Osteocyte (in vitro differentiated cells): Measurements from ENCODE around the gene TTC28. TPM values are rescaled to one million over a fixed set of nuclear protein-coding genes. Genes with fewer than 3 reads are reported as not detected.

Source experiments
- DNase-seq: peaks from one replicate; pipeline ENCODE4 v3.0.0; 2021; ENCODE audit warnings: mixed read lengths; ENCODE audit not compliant: unreplicated experiment; ENCODE audit errors: extremely low spot score
- H3K27ac Mint-ChIP-seq: one replicate; pipeline ENCODE4 v1.8.0; 2021; ENCODE audit warnings: mild to moderate bottlenecking, mixed read lengths; ENCODE audit not compliant: unreplicated experiment
- H3K27me3 Mint-ChIP-seq: one replicate; pipeline ENCODE4 v1.8.0; 2021; ENCODE audit warnings: mixed read lengths; ENCODE audit not compliant: unreplicated experiment
- H3K36me3 Mint-ChIP-seq: one replicate; pipeline ENCODE4 v1.8.0; 2021; ENCODE audit warnings: mixed read lengths; ENCODE audit not compliant: unreplicated experiment
- H3K4me1 Mint-ChIP-seq: one replicate; pipeline ENCODE4 v1.8.0; 2021; ENCODE audit warnings: mixed read lengths; ENCODE audit not compliant: unreplicated experiment
- H3K4me3 Mint-ChIP-seq: one replicate; pipeline ENCODE4 v1.8.0; 2021; ENCODE audit warnings: mild to moderate bottlenecking, moderate library complexity, mixed read lengths; ENCODE audit not compliant: unreplicated experiment
- H3K9me3 Mint-ChIP-seq: one replicate; pipeline ENCODE4 v1.8.0; 2021; ENCODE audit warnings: mixed read lengths; ENCODE audit not compliant: unreplicated experiment
- total RNA-seq: library from RNA; stranded (reverse); gene quantifications from 2 replicates; pipeline ENCODE4 v1.2.1, GENCODE V29; 2021
- TF ChIP-seq, protein P1 (sequence below): fragments of 200-600 bp; sonication (generic); IDR thresholded peaks from 2 replicates; pipeline ENCODE4 v1.5.0; 2021; ENCODE audit warnings: antibody characterized with exemption, mild to moderate bottlenecking, moderate library complexity

The TTC28 gene
- total RNA-seq, 1 donor from 2014 or later: 70.3 TPM

DNA sequence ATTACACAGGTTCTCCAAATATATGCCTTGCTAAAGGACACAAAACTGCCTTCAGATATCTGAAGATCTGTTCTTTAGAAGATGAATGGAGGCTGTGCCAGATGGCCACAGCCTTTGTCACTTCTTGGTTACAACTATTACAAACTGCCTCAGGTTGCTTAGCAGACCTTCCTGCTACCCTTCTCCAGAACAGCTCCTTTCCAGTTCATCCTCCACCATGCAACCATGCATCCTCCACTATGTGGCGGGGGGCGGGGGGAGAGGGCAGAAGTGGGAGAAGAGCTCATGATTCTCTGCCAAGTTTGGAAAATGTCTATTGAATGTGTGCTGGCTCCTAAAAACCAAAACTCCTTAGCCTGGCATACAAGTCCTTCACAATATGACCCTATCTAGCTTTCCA is 267.5 kb downstream of the TTC28 start:
- H3K4me1 Mint-ChIP-seq: peaks cover 38% of the 10 kb centered on the region
- DNase-seq: no peak
- TF ChIP-seq, protein P1, sequence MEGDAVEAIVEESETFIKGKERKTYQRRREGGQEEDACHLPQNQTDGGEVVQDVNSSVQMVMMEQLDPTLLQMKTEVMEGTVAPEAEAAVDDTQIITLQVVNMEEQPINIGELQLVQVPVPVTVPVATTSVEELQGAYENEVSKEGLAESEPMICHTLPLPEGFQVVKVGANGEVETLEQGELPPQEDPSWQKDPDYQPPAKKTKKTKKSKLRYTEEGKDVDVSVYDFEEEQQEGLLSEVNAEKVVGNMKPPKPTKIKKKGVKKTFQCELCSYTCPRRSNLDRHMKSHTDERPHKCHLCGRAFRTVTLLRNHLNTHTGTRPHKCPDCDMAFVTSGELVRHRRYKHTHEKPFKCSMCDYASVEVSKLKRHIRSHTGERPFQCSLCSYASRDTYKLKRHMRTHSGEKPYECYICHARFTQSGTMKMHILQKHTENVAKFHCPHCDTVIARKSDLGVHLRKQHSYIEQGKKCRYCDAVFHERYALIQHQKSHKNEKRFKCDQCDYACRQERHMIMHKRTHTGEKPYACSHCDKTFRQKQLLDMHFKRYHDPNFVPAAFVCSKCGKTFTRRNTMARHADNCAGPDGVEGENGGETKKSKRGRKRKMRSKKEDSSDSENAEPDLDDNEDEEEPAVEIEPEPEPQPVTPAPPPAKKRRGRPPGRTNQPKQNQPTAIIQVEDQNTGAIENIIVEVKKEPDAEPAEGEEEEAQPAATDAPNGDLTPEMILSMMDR: no peak

DNA sequence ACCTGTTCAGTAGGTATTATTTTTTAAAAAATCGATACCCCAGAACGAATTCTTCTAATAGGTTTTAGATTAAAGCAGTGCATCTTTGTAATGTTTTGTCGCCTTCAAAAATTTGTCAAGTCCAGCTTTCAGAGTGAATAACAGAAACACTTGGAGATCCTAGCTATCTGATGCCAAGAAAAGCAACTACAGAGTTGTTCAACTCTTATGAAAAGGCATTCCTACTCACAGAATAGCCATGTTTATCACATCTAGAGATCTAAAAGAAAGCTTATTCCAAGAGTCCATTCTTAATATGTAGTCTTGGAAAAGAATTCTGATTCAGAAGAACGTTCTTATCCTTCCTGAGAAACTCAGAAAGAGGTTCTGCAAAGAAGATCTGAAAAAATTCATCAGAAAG is 268.5 kb downstream of the TTC28 start:
- TF ChIP-seq, protein P1: no peak
- H3K4me1 Mint-ChIP-seq: peaks cover 38% of the 10 kb centered on the region
- H3K36me3 Mint-ChIP-seq: peaks cover 3% of the 10 kb centered on the region
- DNase-seq: no peak
- H3K9me3 Mint-ChIP-seq: no peaks in the 10 kb centered on the region
- H3K4me3 Mint-ChIP-seq: no peak overlapping the region
- no peaks in the 10 kb centered on the region for H3K27me3 Mint-ChIP-seq
- H3K27ac Mint-ChIP-seq: no peak overlapping the region

More for the DNA sequence above, 267.5 kb downstream of the TTC28 start:
- Mint-ChIP-seq H3K36me3 (peaks cover 3% of the 10 kb centered on the region), H3K27me3 (no peaks in the 10 kb centered on the region), H3K4me3 (no peak overlapping the region), H3K9me3 (no peaks in the 10 kb centered on the region), H3K27ac (no peak overlapping the region)

DNA sequence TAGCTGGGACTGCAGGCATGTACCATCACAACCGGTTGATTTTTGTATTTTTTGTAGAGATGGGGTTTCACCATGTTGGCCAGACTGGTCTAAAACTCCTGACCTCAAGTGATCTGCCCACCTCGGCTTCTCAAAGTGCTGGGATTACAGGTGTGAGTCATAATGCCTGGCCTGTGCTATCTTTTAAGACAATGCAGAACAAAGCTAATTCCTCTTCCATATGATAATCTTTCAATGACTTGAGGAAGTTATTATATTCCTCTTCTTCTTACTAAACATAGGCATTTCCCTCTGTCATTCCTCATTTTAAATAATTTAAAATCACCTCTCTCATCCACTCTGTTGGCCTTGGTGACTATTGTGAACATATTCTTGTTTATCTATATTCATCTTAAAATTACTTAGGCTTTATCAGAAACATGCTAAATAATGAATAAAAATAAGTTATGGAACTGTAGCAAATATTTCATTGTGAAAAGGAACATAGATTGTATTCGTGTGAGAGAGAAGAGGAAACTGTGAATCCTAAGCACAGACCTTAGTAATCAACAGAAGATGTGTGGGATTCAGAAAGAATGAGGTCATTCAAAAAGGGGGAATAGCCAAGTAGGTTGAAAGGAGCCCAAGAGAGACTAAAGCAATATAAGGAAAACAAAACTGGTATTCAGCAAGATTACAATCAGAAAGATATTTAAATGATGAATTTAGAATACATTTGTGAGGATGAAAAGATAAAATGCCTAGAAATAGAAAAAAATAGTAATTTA is 269.4 kb downstream of the TTC28 start:
- no peaks in the 10 kb centered on the region for H3K9me3 Mint-ChIP-seq
- TF ChIP-seq, protein P1: no peak
- H3K27ac Mint-ChIP-seq: no peak overlapping the region
- DNase-seq: no peak
- peaks cover 3% of the 10 kb centered on the region for H3K36me3 Mint-ChIP-seq
- peaks cover 39% of the 10 kb centered on the region for H3K4me1 Mint-ChIP-seq
- no peak overlapping the region for H3K4me3 Mint-ChIP-seq
- H3K27me3 Mint-ChIP-seq: no peaks in the 10 kb centered on the region

DNA sequence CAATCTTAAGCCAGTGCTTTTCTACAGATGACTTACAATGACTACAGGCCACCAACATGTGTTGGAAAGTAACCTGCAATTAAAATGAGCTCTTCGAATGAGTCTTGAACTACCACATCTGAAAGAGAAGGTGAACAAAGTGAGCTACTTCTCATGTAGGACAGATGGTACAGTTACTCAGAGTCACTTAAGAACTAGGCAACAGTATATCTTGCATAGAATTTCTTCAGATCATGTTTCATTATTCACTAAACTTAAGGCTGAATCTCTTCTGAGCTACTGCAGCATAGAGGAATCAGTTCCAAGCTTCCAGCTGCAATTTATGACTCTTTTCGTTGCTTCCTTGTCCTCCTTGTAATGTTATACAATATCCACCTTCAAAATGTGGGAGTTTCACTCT is 270.9 kb downstream of the TTC28 start:
- Mint-ChIP-seq H3K27ac (no peak overlapping the region), H3K9me3 (no peaks in the 10 kb centered on the region), H3K36me3 (peaks cover 4% of the 10 kb centered on the region), H3K27me3 (no peaks in the 10 kb centered on the region), H3K4me3 (no peak overlapping the region), H3K4me1 (peaks cover 38% of the 10 kb centered on the region)
- DNase-seq: no peak
- TF ChIP-seq, protein P1: no peak

DNA sequence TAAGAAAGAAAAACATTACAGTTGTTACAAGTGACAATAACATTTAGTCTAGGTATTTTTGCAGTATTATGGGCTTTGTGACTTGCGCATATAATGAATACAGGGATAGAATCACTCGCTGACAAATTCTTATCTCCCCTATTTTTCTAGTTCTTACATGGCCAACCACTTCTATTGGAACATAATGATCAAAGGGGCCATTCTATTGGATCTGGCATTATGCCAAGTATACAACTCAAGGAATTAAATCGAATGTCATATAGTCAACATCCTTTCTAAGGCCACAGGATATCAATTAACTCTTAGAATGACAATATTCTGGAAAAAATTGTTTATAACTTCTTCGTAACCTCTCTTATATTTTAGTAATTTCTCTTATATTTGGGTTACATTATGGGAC is 272.0 kb downstream of the TTC28 start:
- Mint-ChIP-seq H3K4me1 (peaks cover 31% of the 10 kb centered on the region), H3K27me3 (no peaks in the 10 kb centered on the region), H3K9me3 (no peaks in the 10 kb centered on the region), H3K4me3 (no peak overlapping the region), H3K36me3 (peaks cover 4% of the 10 kb centered on the region), H3K27ac (no peak overlapping the region)
- no peak for DNase-seq
- TF ChIP-seq, protein P1: no peak
